ENCODE data around the gene SRXN1.

DNA sequence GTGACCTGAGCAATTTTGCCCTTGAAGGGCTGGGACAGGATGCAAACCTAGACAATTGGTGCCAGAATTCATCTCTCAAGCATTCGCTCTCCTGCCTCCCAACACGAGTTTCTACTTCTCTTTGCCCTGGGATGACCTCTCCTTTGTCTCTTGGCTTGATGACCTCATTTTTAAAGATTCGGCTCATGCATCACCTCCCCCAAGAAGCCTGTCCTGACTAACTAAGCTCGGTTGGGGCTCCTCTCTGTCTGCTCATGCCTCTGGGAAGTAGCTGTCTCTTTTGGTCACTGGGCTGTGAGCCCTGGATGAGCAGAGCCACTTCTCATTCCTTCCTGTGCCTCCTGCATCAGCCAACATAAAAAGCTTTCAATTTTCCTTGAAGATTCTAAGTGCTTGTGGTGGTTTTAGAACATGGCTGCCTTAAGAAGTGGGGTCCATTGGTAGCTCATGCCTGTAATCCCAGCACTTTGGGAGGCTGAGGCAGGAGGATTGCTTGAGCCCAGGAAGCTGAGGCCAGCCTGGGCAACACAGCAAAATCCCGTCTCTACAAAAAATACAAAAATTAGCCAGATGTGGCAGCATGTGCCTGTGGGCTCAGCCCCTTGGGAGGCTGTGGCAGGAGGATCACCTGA lies 31.8 kb downstream of the SRXN1 start:
- TF ChIP-seq, protein P1, sequence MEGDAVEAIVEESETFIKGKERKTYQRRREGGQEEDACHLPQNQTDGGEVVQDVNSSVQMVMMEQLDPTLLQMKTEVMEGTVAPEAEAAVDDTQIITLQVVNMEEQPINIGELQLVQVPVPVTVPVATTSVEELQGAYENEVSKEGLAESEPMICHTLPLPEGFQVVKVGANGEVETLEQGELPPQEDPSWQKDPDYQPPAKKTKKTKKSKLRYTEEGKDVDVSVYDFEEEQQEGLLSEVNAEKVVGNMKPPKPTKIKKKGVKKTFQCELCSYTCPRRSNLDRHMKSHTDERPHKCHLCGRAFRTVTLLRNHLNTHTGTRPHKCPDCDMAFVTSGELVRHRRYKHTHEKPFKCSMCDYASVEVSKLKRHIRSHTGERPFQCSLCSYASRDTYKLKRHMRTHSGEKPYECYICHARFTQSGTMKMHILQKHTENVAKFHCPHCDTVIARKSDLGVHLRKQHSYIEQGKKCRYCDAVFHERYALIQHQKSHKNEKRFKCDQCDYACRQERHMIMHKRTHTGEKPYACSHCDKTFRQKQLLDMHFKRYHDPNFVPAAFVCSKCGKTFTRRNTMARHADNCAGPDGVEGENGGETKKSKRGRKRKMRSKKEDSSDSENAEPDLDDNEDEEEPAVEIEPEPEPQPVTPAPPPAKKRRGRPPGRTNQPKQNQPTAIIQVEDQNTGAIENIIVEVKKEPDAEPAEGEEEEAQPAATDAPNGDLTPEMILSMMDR (IDR thresholded peaks at IDR 0.05 in 2 of 3, conservative IDR thresholded peaks at IDR 0.05 in 1 of 3; ENCODE audit: borderline replicate concordance in 1 of 3, insufficient read depth in 1 of 3, low read depth in 2 of 3, low read length in 2 of 3), result no peak
- TF ChIP-seq POLR2A (IDR thresholded peaks at IDR 0.05; ENCODE audit: borderline replicate concordance, extremely low read depth, insufficient read depth, insufficient read length) (no peak), TCF7L2 (IDR thresholded peaks at IDR 0.05; ENCODE audit: borderline replicate concordance, extremely low read depth, insufficient read depth, insufficient read length) (no peak), EGR1 (IDR thresholded peaks at IDR 0.05; ENCODE audit: low read depth) (no peak), POLR2AphosphoS5 (IDR thresholded peaks at IDR 0.05; ENCODE audit: low read depth, low read length) (no peak), ELF1 (IDR thresholded peaks at IDR 0.05; ENCODE audit: borderline replicate concordance, low read depth) (no peak), JUND (IDR thresholded peaks at IDR 0.05) (no peak), SIN3A (IDR thresholded peaks at IDR 0.05; ENCODE audit: low read depth) (no peak), EZH2phosphoT487 (IDR thresholded peaks at IDR 0.05; ENCODE audit: borderline replicate concordance) (no peak), CEBPB (IDR thresholded peaks at IDR 0.05; ENCODE audit: low read depth) (no peak), YY1 (IDR thresholded peaks at IDR 0.05; ENCODE audit: extremely low read depth, insufficient replicate concordance, low read depth, low read length) (no peak), SRF (IDR thresholded peaks at IDR 0.05; ENCODE audit: low read depth) (no peak), ZFX (IDR thresholded peaks at IDR 0.05) (no peak)
- TF ChIP-seq, protein P2, sequence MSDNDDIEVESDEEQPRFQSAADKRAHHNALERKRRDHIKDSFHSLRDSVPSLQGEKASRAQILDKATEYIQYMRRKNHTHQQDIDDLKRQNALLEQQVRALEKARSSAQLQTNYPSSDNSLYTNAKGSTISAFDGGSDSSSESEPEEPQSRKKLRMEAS (IDR thresholded peaks at IDR 0.05), result no peak
